ENCODE measurements around the gene GABRG3.

Gene GABRG3

DNA sequence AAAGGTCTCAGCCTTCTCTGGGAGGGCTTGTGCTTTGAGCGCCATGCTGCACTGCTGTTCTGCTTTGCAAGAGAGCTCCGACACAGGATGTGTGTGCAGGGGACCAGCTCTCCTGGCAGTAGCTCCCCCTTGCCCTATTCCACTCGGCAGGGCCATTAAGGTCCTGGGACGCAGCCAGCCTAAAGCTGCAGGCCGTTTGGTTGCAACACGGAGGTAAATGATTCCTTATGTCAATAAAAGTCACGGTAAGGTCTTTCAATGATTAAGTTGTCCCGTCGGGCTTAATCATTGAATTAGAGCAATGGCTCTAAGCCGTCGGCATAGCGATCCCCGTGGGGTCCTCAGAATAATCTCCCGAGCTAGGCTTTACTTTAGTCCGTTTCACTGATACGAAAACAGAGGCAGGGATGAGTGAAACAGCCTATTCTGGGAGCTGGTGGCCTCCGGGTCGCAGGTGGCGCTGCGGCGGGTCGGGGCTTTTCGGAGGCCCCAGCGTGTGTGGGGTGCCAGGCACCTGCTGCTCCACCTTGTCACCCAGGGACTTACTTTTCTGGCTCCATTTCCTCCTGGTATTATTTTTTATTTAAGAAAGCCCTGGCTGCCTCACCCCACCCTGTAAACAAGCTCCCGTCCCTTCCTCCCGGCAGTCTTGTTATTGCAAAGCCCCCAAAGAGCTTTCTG is 603.0 kb downstream of the GABRG3 start:
- no peak for DNase-seq (ENCODE audit: low read depth, low spot score)

DNA sequence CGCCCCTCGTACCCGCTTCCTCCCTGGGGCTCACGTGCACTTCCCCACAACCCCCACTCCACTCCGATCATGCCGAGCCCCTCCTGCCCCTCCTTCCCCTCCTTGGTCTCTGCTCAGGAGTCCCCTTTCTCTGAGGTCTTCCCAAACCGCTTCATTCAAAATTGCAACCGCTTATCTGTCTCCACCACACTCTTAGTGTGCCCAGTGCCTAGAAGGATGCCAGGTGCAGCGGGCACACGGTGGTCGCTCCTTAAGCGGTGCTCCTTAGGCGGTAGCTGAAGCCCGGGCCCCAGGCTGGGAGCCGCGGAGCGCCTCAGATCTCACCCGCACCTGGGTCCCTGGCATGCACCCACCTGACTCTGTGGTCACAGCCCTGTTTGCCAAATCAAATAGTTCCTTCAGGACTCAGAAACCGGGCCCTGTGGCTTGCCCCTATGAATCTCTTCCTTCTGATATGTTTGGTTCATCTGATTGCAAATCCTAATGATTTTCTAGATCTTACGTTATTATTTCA is 603.6 kb downstream of the GABRG3 start:
- DNase-seq (ENCODE audit: low read depth, low spot score), result no peak

DNA sequence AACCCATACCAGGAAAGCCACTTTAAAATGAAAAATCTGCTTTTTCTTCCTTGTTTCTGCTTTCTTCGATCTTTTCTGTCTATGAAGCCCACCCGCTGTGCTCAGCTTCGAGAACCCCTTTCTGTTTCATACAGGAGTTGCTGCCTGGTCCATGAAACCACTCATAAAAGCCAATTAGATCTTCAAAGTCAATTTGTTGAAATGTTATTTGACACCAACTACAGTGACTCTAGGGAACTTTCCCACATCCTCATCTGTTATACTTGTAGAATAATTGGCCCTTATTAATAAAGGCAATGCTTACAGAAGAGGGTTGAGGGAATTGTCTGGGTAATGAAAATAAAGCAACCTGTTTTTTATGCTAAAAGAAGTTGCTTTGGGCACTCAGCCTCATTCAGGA is 604.5 kb downstream of the GABRG3 start:
- no peak for DNase-seq (ENCODE audit: low read depth, low spot score)

DNA sequence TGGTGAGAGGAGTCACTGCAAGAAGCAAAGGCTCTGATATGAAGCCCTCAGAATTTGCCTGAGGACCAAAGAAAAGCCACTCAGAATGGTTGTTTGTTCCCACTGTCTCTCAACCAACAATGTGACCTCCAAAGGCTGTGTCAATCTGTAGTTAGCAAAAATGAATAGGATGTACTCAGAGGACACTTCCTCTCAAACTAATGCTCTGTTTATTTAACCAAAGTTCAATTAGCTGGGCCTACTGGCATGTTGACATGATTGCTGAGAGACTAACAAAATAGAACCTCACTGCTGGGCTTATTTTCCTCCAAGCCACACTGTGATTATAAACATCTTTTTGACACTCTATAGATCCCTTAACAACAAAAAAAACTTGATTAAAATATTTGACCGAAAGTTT is 605.6 kb downstream of the GABRG3 start:
- no peak for DNase-seq (ENCODE audit: low read depth, low spot score)

DNA sequence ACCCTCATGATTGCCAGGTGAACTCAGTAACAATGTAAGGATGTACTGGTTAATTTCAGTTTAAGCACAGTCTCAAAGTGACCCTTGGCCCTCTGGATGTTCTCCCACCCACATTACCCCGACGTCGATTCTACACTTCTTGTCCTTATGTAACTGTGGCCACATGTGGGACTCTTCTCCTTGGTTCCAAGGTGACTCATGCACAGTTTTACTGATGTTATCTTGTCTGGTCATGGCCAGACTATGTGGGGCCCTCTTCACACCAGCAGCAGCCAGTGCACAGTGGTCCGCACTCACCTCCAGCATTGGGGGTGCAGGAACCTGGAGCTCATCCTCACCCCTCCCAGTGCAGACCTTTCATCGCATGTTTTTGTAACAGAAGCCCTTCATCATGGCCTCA is 608.8 kb downstream of the GABRG3 start:
- no peak for DNase-seq (ENCODE audit: low read depth, low spot score)

DNA sequence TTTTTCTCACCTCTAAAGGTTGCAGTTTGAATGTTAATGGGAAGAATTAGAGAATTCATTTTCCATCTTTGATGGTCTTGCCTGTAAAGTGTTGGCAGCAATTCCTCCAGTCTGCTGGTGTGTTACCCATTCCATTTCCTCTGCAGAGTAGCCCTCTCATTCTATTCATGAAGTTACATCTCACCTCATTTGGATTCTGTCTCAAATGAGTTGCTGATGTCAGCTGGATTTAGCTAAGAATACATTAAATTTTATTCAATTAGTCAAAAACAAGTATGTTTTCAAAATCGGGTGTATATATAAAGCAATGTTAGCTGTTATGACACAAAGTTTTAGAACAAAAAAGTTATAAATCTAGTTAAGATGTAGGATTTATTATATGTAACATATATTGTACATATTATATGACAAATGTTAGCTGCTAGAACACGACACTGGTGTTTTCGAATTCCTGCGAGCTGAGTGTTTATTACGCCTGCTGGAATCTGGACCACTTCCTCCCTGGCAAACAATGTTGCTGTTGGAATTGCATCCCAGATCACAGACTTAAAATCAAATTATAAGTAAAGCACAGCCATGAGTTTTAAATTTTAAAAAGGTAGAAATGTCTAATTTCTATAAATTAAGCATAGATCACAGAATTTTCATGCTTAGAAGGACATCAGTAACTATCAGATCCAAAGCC is 611.9 kb downstream of the GABRG3 start:
- DNase-seq (ENCODE audit: low read depth, low spot score), result no peak

DNA sequence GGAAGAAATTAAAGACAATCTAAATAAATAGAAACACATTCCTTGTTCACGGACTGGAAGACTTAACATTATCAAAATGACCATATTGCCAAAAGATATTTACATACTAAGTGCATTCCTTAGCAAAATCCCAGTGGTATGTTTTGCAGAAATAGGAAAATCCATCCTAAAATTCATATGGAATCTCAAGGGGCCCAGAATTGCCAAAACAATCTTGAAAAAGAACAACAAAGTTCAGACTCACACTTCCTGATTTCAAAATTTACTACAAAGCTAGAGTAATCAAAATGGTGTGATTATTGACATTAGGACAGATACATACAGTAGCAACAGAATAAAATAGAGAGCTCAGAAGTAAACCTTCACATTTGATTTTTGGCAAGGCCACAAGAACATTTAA is 612.7 kb downstream of the GABRG3 start:
- no peak for DNase-seq (ENCODE audit: low read depth, low spot score)

DNA sequence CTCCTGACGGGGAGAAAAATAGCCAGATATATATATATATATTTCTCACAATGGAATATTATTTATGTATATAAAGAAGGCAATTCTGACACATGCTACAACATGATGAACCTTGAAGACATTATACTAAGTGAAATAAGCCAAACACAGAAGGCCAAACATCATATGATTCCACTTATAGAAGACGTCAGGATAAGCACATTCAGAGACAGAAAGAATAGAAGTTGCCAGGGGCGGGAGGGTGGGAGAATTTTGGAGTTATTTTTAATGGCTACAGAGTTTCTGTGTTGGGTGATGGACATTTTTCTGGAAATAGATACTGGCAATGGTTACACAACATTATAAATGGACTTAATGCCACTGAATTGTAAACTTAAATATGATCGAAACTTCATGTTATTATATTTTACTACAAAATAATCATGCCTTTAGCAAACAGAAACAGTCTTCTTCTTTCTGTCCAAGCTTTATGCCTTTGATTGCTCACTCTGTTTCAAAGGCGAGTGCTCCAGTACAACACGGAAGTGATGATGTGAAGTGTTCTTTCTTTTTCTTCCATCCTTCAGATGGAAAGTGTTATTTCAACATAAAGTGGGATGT is 614.2 kb downstream of the GABRG3 start:
- DNase-seq (ENCODE audit: low read depth, low spot score), result no peak

DNA sequence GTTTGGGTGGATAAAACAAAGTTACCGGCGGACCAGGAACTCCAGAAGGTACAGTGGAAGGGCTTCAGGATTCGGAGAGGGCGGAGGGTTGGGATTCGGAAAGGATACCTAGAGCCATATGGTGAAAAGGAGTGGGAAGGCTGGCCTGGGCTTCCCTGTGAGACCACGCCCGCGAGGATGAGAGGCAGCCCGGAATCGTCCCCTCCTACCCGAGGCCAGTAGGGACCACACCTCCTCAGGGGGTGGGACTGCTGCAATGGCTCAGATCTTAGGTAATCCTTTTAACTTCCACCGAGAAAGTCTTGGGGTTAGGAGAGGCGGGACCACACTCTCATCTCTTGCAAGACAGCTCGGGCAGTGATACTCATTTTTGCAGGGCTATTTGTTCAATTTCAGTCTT is 616.8 kb downstream of the GABRG3 start:
- DNase-seq (ENCODE audit: low read depth, low spot score), result no peak

DNA sequence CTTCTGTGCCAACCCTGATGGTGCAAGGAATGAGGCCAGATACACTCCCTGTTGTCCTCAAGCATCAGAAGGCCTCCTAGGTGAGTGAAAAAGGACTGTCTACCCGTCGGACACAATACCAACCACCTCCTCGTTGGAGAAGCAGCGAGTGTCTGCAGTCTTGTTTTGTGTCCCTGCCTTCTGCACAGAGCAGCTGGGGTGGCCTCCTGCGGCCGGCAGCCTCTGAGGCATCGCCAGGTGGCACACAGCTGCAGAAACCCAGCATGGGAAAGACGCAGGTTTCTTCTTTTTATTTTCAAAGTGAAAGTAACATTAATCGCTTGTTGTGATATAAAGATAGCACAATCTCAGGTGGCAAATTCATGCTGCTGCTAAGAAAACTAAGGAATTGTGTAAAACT is 618.3 kb downstream of the GABRG3 start:
- DNase-seq (ENCODE audit: low read depth, low spot score), result no peak

DNA sequence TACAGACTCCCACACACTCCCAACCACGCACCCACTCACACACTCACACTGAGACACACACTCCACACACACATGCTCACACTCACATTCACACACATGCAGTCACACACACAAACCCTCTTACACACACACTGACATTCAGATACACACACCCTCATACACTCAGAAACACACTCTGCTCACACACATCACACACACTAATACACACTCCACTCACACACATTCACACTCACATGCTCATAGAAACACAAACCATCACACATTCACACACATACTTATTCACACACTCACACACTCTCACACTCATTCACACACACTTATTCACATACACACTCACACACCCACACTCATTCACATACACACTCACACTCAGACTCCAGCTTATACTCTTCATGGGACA is 618.8 kb downstream of the GABRG3 start:
- DNase-seq (ENCODE audit: low read depth, low spot score), result no peak
